ENCODE measurements around the gene CD7. TPM values are rescaled to one million over a fixed set of nuclear protein-coding genes. Genes with fewer than 3 reads are reported as not detected.

Gene CD7
- total and polyA plus RNA-seq, 7 donors = 0.60 to 38.3 (median 4.3) TPM; not detected in 2

DNA sequence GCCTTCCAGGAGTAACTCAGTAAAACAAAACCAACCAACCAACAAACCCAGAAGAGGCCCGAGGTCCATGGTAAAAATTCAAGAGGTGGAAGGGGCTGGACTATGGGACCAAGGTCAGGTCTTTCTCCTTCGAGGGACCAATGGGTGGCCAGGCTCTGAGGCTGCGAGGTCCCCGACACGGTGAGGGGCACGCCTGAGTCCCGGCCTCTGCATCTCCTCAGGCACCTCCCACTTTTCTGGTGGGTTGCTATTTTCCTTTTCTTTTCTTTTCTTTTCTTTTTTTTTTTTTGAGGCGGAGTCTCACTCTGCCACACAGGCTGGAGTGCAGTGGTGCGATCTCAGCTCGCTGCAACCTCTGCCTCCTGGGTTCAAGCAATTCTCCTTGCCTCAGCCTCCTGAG, 18.0 kb downstream of the CD7 start:
- H3K27me3 ChIP-seq = no peaks in the 10 kb centered on the region
- H3K4me1 ChIP-seq = peaks cover 0 to 47% (median 40%) of the 10 kb centered on the region in 4 donors
- no peaks in the 10 kb centered on the region for H3K36me3 ChIP-seq
- no peaks in the 10 kb centered on the region for H3K9me3 ChIP-seq
- H3K27ac ChIP-seq = peak overlapping the region in 3 of 4 donors; percentile 79 to 86 (median 84)
- H3K4me3 ChIP-seq = no peak overlapping the region
- no peak for DNase-seq
- intact Hi-C loops (cut with DNase I) = loop anchor here (2.0 to 5.0 kb wide), 4 partner anchors 21 to 153 kb away; partner anchors contain the start of genes CYBC1 and SECTM1
- TF ChIP-seq POLR2AphosphoS5 (IDR thresholded peaks at IDR 0.05) (no peak), EP300 (IDR thresholded peaks at IDR 0.05) (no peak), POLR2A (IDR thresholded peaks at IDR 0.05) (no peak)
- TF ChIP-seq, protein P1, sequence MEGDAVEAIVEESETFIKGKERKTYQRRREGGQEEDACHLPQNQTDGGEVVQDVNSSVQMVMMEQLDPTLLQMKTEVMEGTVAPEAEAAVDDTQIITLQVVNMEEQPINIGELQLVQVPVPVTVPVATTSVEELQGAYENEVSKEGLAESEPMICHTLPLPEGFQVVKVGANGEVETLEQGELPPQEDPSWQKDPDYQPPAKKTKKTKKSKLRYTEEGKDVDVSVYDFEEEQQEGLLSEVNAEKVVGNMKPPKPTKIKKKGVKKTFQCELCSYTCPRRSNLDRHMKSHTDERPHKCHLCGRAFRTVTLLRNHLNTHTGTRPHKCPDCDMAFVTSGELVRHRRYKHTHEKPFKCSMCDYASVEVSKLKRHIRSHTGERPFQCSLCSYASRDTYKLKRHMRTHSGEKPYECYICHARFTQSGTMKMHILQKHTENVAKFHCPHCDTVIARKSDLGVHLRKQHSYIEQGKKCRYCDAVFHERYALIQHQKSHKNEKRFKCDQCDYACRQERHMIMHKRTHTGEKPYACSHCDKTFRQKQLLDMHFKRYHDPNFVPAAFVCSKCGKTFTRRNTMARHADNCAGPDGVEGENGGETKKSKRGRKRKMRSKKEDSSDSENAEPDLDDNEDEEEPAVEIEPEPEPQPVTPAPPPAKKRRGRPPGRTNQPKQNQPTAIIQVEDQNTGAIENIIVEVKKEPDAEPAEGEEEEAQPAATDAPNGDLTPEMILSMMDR (IDR thresholded peaks at IDR 0.05) = no peak
- 85 to 88% methylated on average over 10 of the region's 10 CpGs for WGBS, 2 donors

DNA sequence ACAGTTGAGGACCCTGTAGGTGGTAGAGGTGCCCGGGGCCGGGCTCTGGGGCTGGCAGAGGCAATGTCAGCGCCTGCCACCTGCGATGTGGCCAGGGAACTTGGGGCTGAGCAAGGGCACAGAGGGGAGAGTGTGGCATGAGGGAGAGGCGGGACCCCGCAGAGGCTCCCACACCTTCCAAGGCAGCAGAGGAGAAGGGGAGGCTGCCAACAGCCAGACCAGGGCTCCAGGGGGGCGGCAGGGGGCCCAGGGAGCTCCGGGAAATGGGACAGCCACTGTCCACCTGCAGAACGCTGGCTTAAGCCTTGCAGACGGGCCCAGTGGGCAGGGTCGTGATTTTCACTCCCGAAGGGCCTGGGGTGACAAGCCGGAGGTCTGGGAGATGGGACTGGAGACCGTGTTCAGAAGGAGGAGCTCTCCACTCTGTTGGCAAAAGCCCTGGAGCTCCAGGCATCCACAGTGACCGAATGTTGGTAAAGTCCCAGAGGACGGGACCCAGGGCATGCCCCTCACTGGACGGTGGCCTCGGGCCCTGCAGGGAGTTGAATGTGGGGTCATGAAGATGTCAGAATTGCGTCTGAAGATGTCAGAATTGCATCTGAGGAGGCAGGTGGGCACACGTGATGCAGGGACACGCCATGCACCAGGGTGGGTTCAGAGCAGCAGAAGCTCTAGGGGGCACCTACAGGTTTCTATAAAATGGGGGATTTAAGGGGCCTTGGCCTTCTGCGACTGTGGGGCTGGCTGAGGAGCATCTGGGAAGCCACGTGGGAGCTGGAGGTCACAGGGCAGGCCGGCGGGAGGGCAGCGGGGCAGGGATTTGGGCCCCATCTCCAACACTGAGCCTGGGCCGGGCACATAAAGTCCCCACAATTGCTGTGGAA, 18.6 kb downstream of the CD7 start:
- peak overlapping the region; percentile 79 to 86 (median 84) for H3K27ac ChIP-seq

DNA sequence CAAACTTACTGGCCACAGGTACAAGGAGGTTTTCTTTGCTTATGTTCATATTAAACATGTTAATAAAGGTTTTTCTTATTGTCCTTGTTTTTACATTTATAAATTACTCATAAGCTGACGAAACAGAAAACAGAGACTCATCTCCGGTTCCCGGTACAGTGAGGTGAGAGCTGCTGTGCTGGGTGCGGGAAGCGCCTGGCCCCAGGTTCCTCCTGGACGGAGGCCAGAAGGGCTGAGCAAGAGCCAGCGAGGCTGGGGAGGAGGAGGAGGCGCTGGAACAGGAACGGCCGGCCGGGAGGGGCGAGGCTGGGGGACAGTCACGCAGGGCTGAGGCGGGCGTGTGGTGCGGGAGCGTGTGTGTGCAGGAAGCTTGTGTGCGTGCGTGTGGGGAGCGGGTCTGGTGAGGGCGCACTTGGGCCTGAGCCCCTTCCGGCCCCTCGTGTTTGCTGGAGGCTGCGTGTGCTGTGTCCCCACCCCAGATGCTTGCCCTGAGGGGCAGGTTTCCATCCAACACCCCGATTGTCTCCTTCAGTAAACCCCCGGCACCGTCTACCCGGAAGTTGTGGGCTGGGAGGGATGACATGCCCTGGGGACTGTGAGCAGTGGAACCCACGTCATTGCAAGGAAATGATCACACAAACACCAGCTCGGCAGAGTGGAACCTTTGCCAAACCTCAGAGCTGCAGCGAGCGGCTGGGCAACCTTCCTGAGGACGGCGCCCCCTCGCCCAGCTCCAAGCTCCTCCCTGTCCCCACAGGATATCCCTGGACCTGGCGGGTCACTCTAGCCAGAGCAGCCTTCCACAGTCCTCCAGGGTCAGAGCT, 19.5 kb downstream of the CD7 start:
- WGBS, 2 donors = 1% methylated on average over 36 of the region's 36 CpGs
- peaks cover 0 to 59% (median 51%) of the 10 kb centered on the region in 4 donors for H3K4me1 ChIP-seq
- H3K36me3 ChIP-seq = no peaks in the 10 kb centered on the region
- H3K27me3 ChIP-seq = no peaks in the 10 kb centered on the region
- peak overlapping the region; percentile 11 to 52 (median 45) for H3K4me3 ChIP-seq
- intact Hi-C loops (cut with DNase I) = loop anchor here (2.0 to 5.0 kb wide), 4 partner anchors 23 to 154 kb away; partner anchors contain the start of genes CYBC1 and SECTM1
- peak overlapping the region; percentile 79 to 86 (median 84) for H3K27ac ChIP-seq
- H3K9me3 ChIP-seq = no peaks in the 10 kb centered on the region
- TF ChIP-seq EP300 (IDR thresholded peaks at IDR 0.05) (peak; percentile 39 to 94 (median 83)), POLR2AphosphoS5 (IDR thresholded peaks at IDR 0.05) (peak; percentile 34 to 87 (median 70)), POLR2A (IDR thresholded peaks at IDR 0.05) (peak; percentile 12 to 25)
- TF ChIP-seq, protein P1 (IDR thresholded peaks at IDR 0.05) = no peak
- DNase-seq = peak; percentile 96

More for the DNA sequence above, 18.6 kb downstream of the CD7 start:
- Histone ChIP-seq H3K27me3 (no peaks in the 10 kb centered on the region), H3K36me3 (no peaks in the 10 kb centered on the region), H3K4me1 (peaks cover 0 to 54% (median 47%) of the 10 kb centered on the region in 4 donors), H3K9me3 (no peaks in the 10 kb centered on the region), H3K4me3 (peak overlapping the region; percentile 11 to 52 (median 45))
- TF ChIP-seq, protein P1 (IDR thresholded peaks at IDR 0.05) = no peak
- TF ChIP-seq EP300 (IDR thresholded peaks at IDR 0.05) = no peak
- no peak for TF ChIP-seq POLR2AphosphoS5 (IDR thresholded peaks at IDR 0.05)
- TF ChIP-seq POLR2A (IDR thresholded peaks at IDR 0.05) = no peak
- intact Hi-C loops (cut with DNase I) = loop anchor here (2.0 to 5.0 kb wide), 4 partner anchors 22 to 154 kb away; partner anchors contain the start of genes CYBC1 and SECTM1
- peak; percentile 74 for DNase-seq
- WGBS, 2 donors = 69 to 70% methylated on average over 27 of the region's 27 CpGs

DNA sequence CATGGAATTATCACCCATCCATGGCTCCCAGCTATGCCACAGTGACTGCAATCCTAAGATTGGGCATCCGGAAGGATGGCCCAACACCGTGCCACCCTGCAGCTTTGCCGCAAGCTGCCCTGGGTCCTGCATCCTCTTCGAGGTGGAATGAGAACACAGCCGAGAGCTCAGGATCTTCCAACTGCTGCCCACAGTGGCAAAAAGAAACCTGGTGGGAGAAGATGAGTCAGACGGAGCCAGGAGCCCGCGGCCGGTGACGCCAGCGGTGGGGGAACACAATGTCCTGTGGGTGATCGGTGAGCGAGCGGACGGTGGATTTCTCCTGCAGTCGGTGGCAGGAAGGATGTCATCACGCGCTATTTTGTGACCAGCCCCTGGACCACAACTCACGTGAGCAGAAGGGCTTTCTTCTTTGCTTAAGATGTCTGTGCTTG, 20.1 kb downstream of the CD7 start:
- Histone ChIP-seq H3K9me3 (no peaks in the 10 kb centered on the region), H3K27ac (peak overlapping the region; percentile 79 to 86 (median 84)), H3K4me3 (peak overlapping the region; percentile 11 to 52 (median 45)), H3K4me1 (peaks cover 0 to 59% (median 51%) of the 10 kb centered on the region in 4 donors), H3K36me3 (no peaks in the 10 kb centered on the region), H3K27me3 (no peaks in the 10 kb centered on the region)
- peak; percentile 97 for DNase-seq
- WGBS, 2 donors = 29 to 37% methylated on average over 19 of the region's 19 CpGs
- peak; percentile 93 to 99 (median 99) for TF ChIP-seq EP300 (IDR thresholded peaks at IDR 0.05)
- TF ChIP-seq, protein P1 (IDR thresholded peaks at IDR 0.05) = no peak
- peak; percentile 18 to 21 for TF ChIP-seq POLR2A (IDR thresholded peaks at IDR 0.05)
- TF ChIP-seq POLR2AphosphoS5 (IDR thresholded peaks at IDR 0.05) = peak; percentile 88 to 97 (median 92)
- intact Hi-C loops (cut with DNase I) = loop anchor here (5.0 kb wide), 2 partner anchors 35 to 155 kb away; partner anchors contain the start of genes CYBC1 and SECTM1
